GM19238 (cell line): ENCODE results near the gene RAD23A.
"Not testable (repeated sequence)": the region's sequence is repeated elsewhere in the genome, so short reads cannot be mapped to it uniquely, and the experiment has no call there.

Experiments
- DNase-seq: peaks from one replicate; pipeline ENCODE4 v3.0.0; 2011; ENCODE audit warnings: low spot score; ENCODE audit not compliant: insufficient read length

Gene RAD23A

GRCh38 chr19:12945479-12946091 lies at the start of gene RAD23A:
Gene RAD23A (plus strand): TSS chr19:12945862. CDS start chr19:12945949, 87 bp downstream.
- DNase-seq: peak; percentile 92

- DNase-seq: no peak
Measured at GRCh38 chr19:12896460-12896859, 49.2 kb upstream of the RAD23A start.

GRCh38 chr19:12899891-12900518 lies 45.7 kb upstream of the RAD23A start:
- peak; percentile 67 for DNase-seq

- DNase-seq: no peak
Measured at GRCh38 chr19:12907166-12907565, 38.5 kb upstream of the RAD23A start.

GRCh38 chr19:12912571-12912970 lies 33.1 kb upstream of the RAD23A start:
- DNase-seq: no peak

GRCh38 chr19:12913011-12913561 lies 32.6 kb upstream of the RAD23A start:
- no peak for DNase-seq

GRCh38 chr19:12913851-12914690 lies 31.6 kb upstream of the RAD23A start:
- no peak for DNase-seq

GRCh38 chr19:12915860-12916259 lies 29.8 kb upstream of the RAD23A start:
- DNase-seq: not testable (repeated sequence)

- no peak for DNase-seq
Measured at GRCh38 chr19:12918253-12918652, 27.4 kb upstream of the RAD23A start.

GRCh38 chr19:12921047-12921446 lies 24.6 kb upstream of the RAD23A start:
- DNase-seq: no peak

- DNase-seq: no peak
Measured at GRCh38 chr19:12922959-12923358, 22.7 kb upstream of the RAD23A start.

GRCh38 chr19:12924621-12925310 lies 20.9 kb upstream of the RAD23A start:
- DNase-seq: no peak

- DNase-seq: no peak
Measured at GRCh38 chr19:12930002-12930645, 15.5 kb upstream of the RAD23A start.

- no peak for DNase-seq
Measured at GRCh38 chr19:12932392-12933286, 13.0 kb upstream of the RAD23A start.

- DNase-seq: peak; percentile 87
Measured at GRCh38 chr19:12933287-12934072, 12.2 kb upstream of the RAD23A start, which contains the start of gene FARSA. Gene FARSA (minus strand): TSS chr19:12933711. CDS start chr19:12933696, 15 bp downstream.

GRCh38 chr19:12935071-12935470 lies 10.6 kb upstream of the RAD23A start:
- no peak for DNase-seq

GRCh38 chr19:12936582-12936981 lies 9.1 kb upstream of the RAD23A start:
- no peak for DNase-seq

- DNase-seq: no peak
Measured at GRCh38 chr19:12937093-12937926, 8.4 kb upstream of the RAD23A start.
